Stimulated activated CD8-positive, alpha-beta memory T cell treated with anti-CD3 and anti-CD28 coated beads, Interleukin-12 subunit alpha, Interleukin-12 subunit beta, amount 100 ng/mL, for 24 hours (primary cell): ENCODE measurements around the gene GSTT4.
"Not testable (repeated sequence)": the region's sequence is repeated elsewhere in the genome, so short reads cannot be mapped to it uniquely, and the experiment has no call there.

Experiments
- DNase-seq: peaks from one replicate; pipeline ENCODE4 v3.0.0-alpha.2; 2020; ENCODE audit errors: extremely low read depth

Gene GSTT4

GRCh38 chr22:23986538-23987178 is 18.6 kb downstream of the GSTT4 start:
- DNase-seq = not testable (repeated sequence)

GRCh38 chr22:23986089-23986488 is 19.2 kb downstream of the GSTT4 start:
- DNase-seq = not testable (repeated sequence)

- DNase-seq = no peak
These were observed 20.8 kb downstream of the GSTT4 start for GRCh38 chr22:23984430-23984829.

GRCh38 chr22:23980567-23980966 is 24.7 kb downstream of the GSTT4 start:
- not testable (repeated sequence) for DNase-seq

- DNase-seq = not testable (repeated sequence)
These were observed 25.6 kb downstream of the GSTT4 start, which contains the start of gene GSTT2 for GRCh38 chr22:23979557-23980240. GSTT2 (plus strand) TSS chr22:23980134.

- DNase-seq = not testable (repeated sequence)
These were observed 27.9 kb downstream of the GSTT4 start for GRCh38 chr22:23977304-23977703.

- not testable (repeated sequence) for DNase-seq
These were observed 30.4 kb downstream of the GSTT4 start for GRCh38 chr22:23974836-23975352.

GRCh38 chr22:23974345-23974744 is 30.9 kb downstream of the GSTT4 start, which contains the start of gene DDT:
DDT (minus strand) TSS chr22:23974441; CDS start chr22:23974414, 27 bp downstream.
- DNase-seq = not testable (repeated sequence)

- not testable (repeated sequence) for DNase-seq
These were observed 33.3 kb downstream of the GSTT4 start for GRCh38 chr22:23971927-23972326.

- no peak for DNase-seq
These were observed 34.3 kb downstream of the GSTT4 start for GRCh38 chr22:23970816-23971486.

GRCh38 chr22:23970201-23970641 is 35.0 kb downstream of the GSTT4 start:
- DNase-seq = no peak

GRCh38 chr22:23969071-23969470 is 36.2 kb downstream of the GSTT4 start:
- DNase-seq = no peak

GRCh38 chr22:23966568-23966967 is 38.7 kb downstream of the GSTT4 start, which contains the start of gene DDTL:
DDTL (plus strand) TSS chr22:23966888; CDS start chr22:23966915, 27 bp downstream.
- DNase-seq = not testable (repeated sequence)

GRCh38 chr22:23966094-23966493 is 39.2 kb downstream of the GSTT4 start:
- not testable (repeated sequence) for DNase-seq

GRCh38 chr22:23961084-23961771 is 44.0 kb downstream of the GSTT4 start, which contains the start of gene GSTT2B:
GSTT2B (minus strand) TSS chr22:23961195; CDS start chr22:23961131, 64 bp downstream.
- not testable (repeated sequence) for DNase-seq

- peak; percentile 37 for DNase-seq
These were observed 48.9 kb downstream of the GSTT4 start for GRCh38 chr22:23956301-23956900.

GRCh38 chr22:23955886-23956285 is 49.4 kb downstream of the GSTT4 start:
- DNase-seq = not testable (repeated sequence)

- DNase-seq = not testable (repeated sequence)
These were observed 50.3 kb downstream of the GSTT4 start for GRCh38 chr22:23954991-23955305.

GRCh38 chr22:23954193-23954990 is 50.9 kb downstream of the GSTT4 start:
- not testable (repeated sequence) for DNase-seq

- not testable (repeated sequence) for DNase-seq
These were observed 51.8 kb downstream of the GSTT4 start for GRCh38 chr22:23953485-23953884.
